HCT116 (cell line): ENCODE measurements around the gene KIF3C. TPM values are rescaled to one million over a fixed set of nuclear protein-coding genes. Genes with fewer than 3 reads are reported as not detected.

Experiments used
- ATAC-seq: fragments of 200-7000 bp; cut with Tn5 transposase; 2 replicates; pipeline ENCODE4 v1.9.1; 2020; ENCODE audit warnings: mild to moderate bottlenecking, moderate library complexity
- BruUV-seq: library from RNA; stranded (reverse); fragments of 400-500 nt; replicated peaks from 2 replicates; lab custom pipeline; 2021; lab: Mats Ljungman, UMichigan
- CTCF ChIA-PET: fragments of 300-600 bp; sonication (Branson Sonifier 250); formaldehyde crosslinking; loops from one replicate; lab custom pipeline; 2021; ENCODE audit warnings: antibody characterized with exemption; lab: Charles Lee
- POLR2A ChIA-PET: fragments of 300-600, 350-600 bp; sonication (Branson Sonifier 250); formaldehyde crosslinking; loops from one replicate; lab custom pipeline; 2021; ENCODE audit warnings: antibody characterized with exemption; lab: Charles Lee
- RAD21 ChIA-PET, 2 experiments: fragments of 300-600 bp; sonication (Branson Sonifier 250); formaldehyde crosslinking; loops; one replicate each; lab custom pipeline; 2023; ENCODE audit warnings: low total read pairs in 2 of 2; ENCODE audit not compliant: uncharacterized antibody in 2 of 2, unreplicated experiment in 2 of 2, low non-redundant PET in 1 of 2; lab: Charles Lee
- DNase-seq: peaks from one replicate; pipeline ENCODE4 v3.0.0-alpha.2; 2010; ENCODE audit warnings: low read depth, low spot score
- H2AFZ ChIP-seq: fragments of 200-600 bp; shearing (Covaris generic), sonication (generic); 2 replicates; pipeline ENCODE4 v1.6.1; 2017; ENCODE audit warnings: low read depth, mixed run types, mixed read lengths, antibody characterized with exemption, low read length; ENCODE audit not compliant: poor library complexity, severe bottlenecking
- H3K27ac ChIP-seq: 2 replicates; pipeline ENCODE4 v1.5.1; 2012; ENCODE audit warnings: low read depth, low read length
- H3K27me3 ChIP-seq: fragments of 200-600 bp; sonication (generic); 2 replicates; pipeline ENCODE4 v1.6.1; 2016; ENCODE audit warnings: mixed run types, low read length, mixed read lengths; ENCODE audit not compliant: insufficient read depth
- H3K36me3 ChIP-seq, 2 experiments: fragments of 200-500 bp in 1 of 2; fragments of 200-600 bp in 1 of 2; sonication (Bioruptor generic) in 1 of 2; sonication (generic) in 1 of 2; 2 replicates each; pipeline versions ENCODE4 v1.5.1 to v1.6.1; 2014 to 2016; ENCODE audit warnings: low read length in 2 of 2, inconsistent platforms in 1 of 2, mixed read lengths in 1 of 2, mixed run types in 1 of 2; ENCODE audit not compliant: insufficient read depth in 2 of 2, control insufficient read depth in 1 of 2
- H3K4me1 ChIP-seq, 2 experiments: fragments of 200-600 bp in 1 of 2; sonication (generic) in 1 of 2; 2 replicates each; pipeline versions ENCODE4 v1.5.1 to v1.6.1; 2012 to 2017; ENCODE audit warnings: low read length in 2 of 2, inconsistent platforms in 1 of 2, mild to moderate bottlenecking in 1 of 2, mixed read lengths in 1 of 2, mixed run types in 1 of 2, moderate library complexity in 1 of 2; ENCODE audit not compliant: insufficient read depth in 2 of 2, control insufficient read depth in 1 of 2
- H3K4me2 ChIP-seq: fragments of 200-600 bp; sonication (generic); 2 replicates; pipeline ENCODE4 v1.6.1; 2017; ENCODE audit warnings: mixed run types, low read length, mixed read lengths
- H3K4me3 ChIP-seq, 2 experiments: fragments of 200-600 bp in 1 of 2; sonication (generic) in 1 of 2; replicated peaks in 1 of 2; 2 replicates each; pipeline ENCODE4 v1.5.1; 2011 to 2016; ENCODE audit warnings: low read length in 2 of 2, control low read depth in 1 of 2, low read depth in 1 of 2, mild to moderate bottlenecking in 1 of 2, mixed read lengths in 1 of 2, mixed run types in 1 of 2
- H3K79me2 ChIP-seq: fragments of 200-600 bp; sonication (generic); 2 replicates; pipeline ENCODE4 v1.6.1; 2017; ENCODE audit warnings: mild to moderate bottlenecking, mixed run types, low read length, moderate library complexity, mixed read lengths; ENCODE audit not compliant: insufficient read depth
- H3K9ac ChIP-seq: fragments of 200-600 bp; sonication (generic); 2 replicates; pipeline ENCODE4 v1.6.1; 2016; ENCODE audit warnings: low read length, mixed read lengths
- H3K9me2 ChIP-seq: fragments of 200-600 bp; sonication (generic), shearing (Covaris generic); 2 replicates; pipeline ENCODE4 v1.6.1; 2017; ENCODE audit warnings: mixed run types, mild to moderate bottlenecking, moderate library complexity; ENCODE audit not compliant: insufficient read depth
- H3K9me3 ChIP-seq, 2 experiments: fragments of 200-500 bp in 1 of 2; fragments of 200-600 bp in 1 of 2; sonication (Bioruptor generic) in 1 of 2; sonication (generic) in 1 of 2; 2 replicates each; pipeline ENCODE4 v1.6.1; 2014 to 2017; ENCODE audit warnings: low read length in 2 of 2, mixed read lengths in 2 of 2, inconsistent platforms in 1 of 2, low read depth in 1 of 2, mild to moderate bottlenecking in 1 of 2, mixed run types in 1 of 2, moderate library complexity in 1 of 2; ENCODE audit not compliant: control insufficient read depth in 1 of 2, insufficient read depth in 1 of 2
- H4K20me1 ChIP-seq: fragments of 200-600 bp; sonication (generic), shearing (Covaris generic); 2 replicates; pipeline ENCODE4 v1.6.1; 2017; ENCODE audit warnings: mixed run types, mild to moderate bottlenecking, moderate library complexity; ENCODE audit not compliant: insufficient read depth
- CEBPB ChIP-seq: IDR thresholded peaks from 2 replicates; pipeline ENCODE4 v1.6.1; 2012; ENCODE audit warnings: low read depth
- CTCF ChIP-seq, 3 experiments: fragments of 200-600 bp in 1 of 3; sonication (generic) in 1 of 3; IDR thresholded peaks in 2 of 3; conservative IDR thresholded peaks in 1 of 3; 2 replicates each; pipeline ENCODE4 v1.5.1; 2012 to 2017; ENCODE audit warnings: low read depth in 2 of 3, low read length in 2 of 3, antibody characterized with exemption in 1 of 3, borderline replicate concordance in 1 of 3, control low read depth in 1 of 3, mild to moderate bottlenecking in 1 of 3, mixed read lengths in 1 of 3, mixed run types in 1 of 3, moderate library complexity in 1 of 3; ENCODE audit not compliant: insufficient read depth in 1 of 3
- EGR1 ChIP-seq: IDR thresholded peaks from 2 replicates; pipeline ENCODE4 v1.6.1; 2012; ENCODE audit warnings: low read depth
- ELF1 ChIP-seq: IDR thresholded peaks from 2 replicates; pipeline ENCODE4 v1.6.1; 2012; ENCODE audit warnings: low read depth, borderline replicate concordance
- EZH2 ChIP-seq: fragments of 200-600 bp; sonication (generic); IDR thresholded peaks from 2 replicates; pipeline ENCODE4 v1.6.1; 2017; ENCODE audit warnings: antibody characterized with exemption, mixed run types
- EZH2phosphoT487 ChIP-seq: fragments of 200-600 bp; IDR thresholded peaks from 2 replicates; pipeline ENCODE4 v1.6.1; 2018; ENCODE audit warnings: antibody characterized with exemption, borderline replicate concordance
- JUND ChIP-seq: IDR thresholded peaks from 2 replicates; pipeline ENCODE4 v1.6.1; 2012
- POLR2A ChIP-seq: IDR thresholded peaks from 2 replicates; pipeline ENCODE4 v1.7.0; 2011; ENCODE audit warnings: borderline replicate concordance; ENCODE audit not compliant: insufficient read depth, insufficient read length; ENCODE audit errors: extremely low read depth
- POLR2AphosphoS5 ChIP-seq: IDR thresholded peaks from 2 replicates; pipeline ENCODE4 v1.6.1; 2011; ENCODE audit warnings: mild to moderate bottlenecking, low read depth, low read length, moderate library complexity
- RAD21 ChIP-seq: IDR thresholded peaks from 2 replicates; pipeline ENCODE4 v1.6.1; 2012; ENCODE audit warnings: low read depth, mild to moderate bottlenecking
- REST ChIP-seq: IDR thresholded peaks from 2 replicates; pipeline ENCODE4 v1.6.1; 2012; ENCODE audit warnings: low read depth
- SP1 ChIP-seq: IDR thresholded peaks from 2 replicates; pipeline ENCODE4 v1.6.1; 2012; ENCODE audit warnings: low read depth
- SRF ChIP-seq: IDR thresholded peaks from 2 replicates; pipeline ENCODE4 v1.6.1; 2012; ENCODE audit warnings: low read depth
- TCF7L2 ChIP-seq: IDR thresholded peaks from 2 replicates; pipeline ENCODE4 v1.7.0; 2011; ENCODE audit warnings: borderline replicate concordance, inconsistent platforms; ENCODE audit not compliant: insufficient read depth, insufficient read length; ENCODE audit errors: extremely low read depth
- YY1 ChIP-seq: IDR thresholded peaks from 2 replicates; pipeline ENCODE4 v1.6.1; 2011; ENCODE audit warnings: low read length, low read depth, moderate library complexity, mild to moderate bottlenecking; ENCODE audit not compliant: insufficient replicate concordance; ENCODE audit errors: extremely low read depth
- ZBTB33 ChIP-seq: IDR thresholded peaks from 2 replicates; pipeline ENCODE4 v1.6.1; 2011; ENCODE audit warnings: mild to moderate bottlenecking, low read length, moderate library complexity; ENCODE audit not compliant: insufficient replicate concordance; ENCODE audit errors: extremely low read depth
- ZFX ChIP-seq: fragments of 450-650 bp; IDR thresholded peaks from 2 replicates; pipeline ENCODE4 v1.6.1; 2017
- ZNF274 ChIP-seq: fragments of 200-500 bp; sonication (Bioruptor generic); IDR thresholded peaks from 2 replicates; pipeline ENCODE4 v1.6.1; 2014; ENCODE audit warnings: mild to moderate bottlenecking, low read depth, low read length, inconsistent platforms
- intact Hi-C: fragments of 100-400 bp; cut with micrococcal nuclease; formaldehyde crosslinking; loops from 2 replicates; pipeline ENCODE4 v1.10.0; 2022
- total RNA-seq: library from RNA; stranded (reverse); gene quantifications from one replicate; pipeline ENCODE4 v1.2.1, GENCODE V29; 2021; ENCODE audit not compliant: unreplicated experiment

KIF3C gene
- total RNA-seq, 1 experiment from 2014 or later = 5.4 TPM

- Histone ChIP-seq H3K27ac (no peak overlapping the region), H3K9me2 (no peaks in the 10 kb centered on the region)
- ATAC-seq (no peak), DNase-seq (no peak)
- BruUV-seq = no TSS peak
- ChIA-PET CTCF (no interaction called here), POLR2A (interaction anchor here (0.7 to 1.3 kb wide), 2 partner anchors 32 to 50 kb away, joined by 3 read pairs; partner anchors contain the start of gene RAB10)
- TF ChIP-seq ZNF274 (no peak), SP1 (no peak), EGR1 (no peak), REST (no peak), POLR2AphosphoS5 (no peak), SRF (no peak), CEBPB (no peak), EZH2phosphoT487 (no peak), ZBTB33 (no peak), JUND (no peak), CTCF (IDR thresholded peaks at IDR 0.05 in 2 of 3, conservative IDR thresholded peaks at IDR 0.05 in 1 of 3; ENCODE audit: borderline replicate concordance in 1 of 3, insufficient read depth in 1 of 3, low read depth in 2 of 3, low read length in 2 of 3) (no peak), EZH2 (no peak), TCF7L2 (no peak), ELF1 (no peak), YY1 (no peak), ZFX (no peak), POLR2A (no peak), RAD21 (no peak)
- TF ChIP-seq, all 23 proteins: peak for 0
- Histone ChIP-seq H3K4me3 (no peak overlapping the region), H3K27me3 (no peaks in the 10 kb centered on the region), H3K36me3 (no peaks in the 10 kb centered on the region), H3K9ac (no peak overlapping the region), H4K20me1 (no peaks in the 10 kb centered on the region), H2AFZ (no peak overlapping the region), H3K4me1 (peaks cover 4 to 10% of the 10 kb centered on the region in 2 experiments; a peak in 2 of 4 replicates), H3K79me2 (no peaks in the 10 kb centered on the region), H3K4me2 (no peak overlapping the region), H3K9me3 (no peaks in the 10 kb centered on the region)
- RAD21 ChIA-PET = no interaction called here
- intact Hi-C loops = no loop called here
Measured at GRCh38 chr2:25983735-25984134, 1.4 kb upstream of the KIF3C start.
